22Rv1 (cell line): ENCODE data around the gene METAP1D.

Source experiments
- CTCF ChIP-seq: fragments of 450-650 bp; IDR thresholded peaks from 2 replicates; pipeline ENCODE4 v1.5.1; 2017; ENCODE audit warnings: mild to moderate bottlenecking
- ZFX ChIP-seq: fragments of 450-650 bp; IDR thresholded peaks from 2 replicates; pipeline ENCODE4 v1.6.1; 2017; ENCODE audit warnings: antibody characterized with exemption, borderline replicate concordance

GRCh38 chr2:172031536-172031935 is 31.8 kb downstream of the METAP1D start:
- no peak for TF ChIP-seq CTCF
- TF ChIP-seq ZFX, result no peak
